ENCODE results near the gene TCEA3.

DNA sequence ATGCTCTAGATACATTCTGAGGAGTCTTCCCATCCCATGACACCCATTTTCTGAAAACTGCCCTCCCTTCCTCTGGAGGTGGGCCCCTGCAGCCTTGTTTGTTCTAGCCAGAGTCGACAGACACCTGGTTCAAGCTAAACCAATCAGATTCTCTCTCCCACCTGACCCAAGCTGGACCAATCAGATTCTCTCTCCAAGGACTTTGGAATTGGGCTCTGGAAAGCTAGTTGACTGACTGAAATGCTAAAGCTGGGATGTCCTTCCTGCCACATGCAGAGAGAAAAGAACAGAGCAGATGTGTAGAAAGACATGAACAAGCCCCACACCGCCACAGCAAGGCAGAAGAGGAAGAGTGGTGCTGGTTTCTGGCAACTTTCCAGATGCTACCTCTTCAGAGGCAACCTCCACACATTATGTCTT lies 34.8 kb upstream of the TCEA3 start:
- TF ChIP-seq POLR2A (IDR thresholded peaks at IDR 0.05), result no peak
- TF ChIP-seq, protein P1, sequence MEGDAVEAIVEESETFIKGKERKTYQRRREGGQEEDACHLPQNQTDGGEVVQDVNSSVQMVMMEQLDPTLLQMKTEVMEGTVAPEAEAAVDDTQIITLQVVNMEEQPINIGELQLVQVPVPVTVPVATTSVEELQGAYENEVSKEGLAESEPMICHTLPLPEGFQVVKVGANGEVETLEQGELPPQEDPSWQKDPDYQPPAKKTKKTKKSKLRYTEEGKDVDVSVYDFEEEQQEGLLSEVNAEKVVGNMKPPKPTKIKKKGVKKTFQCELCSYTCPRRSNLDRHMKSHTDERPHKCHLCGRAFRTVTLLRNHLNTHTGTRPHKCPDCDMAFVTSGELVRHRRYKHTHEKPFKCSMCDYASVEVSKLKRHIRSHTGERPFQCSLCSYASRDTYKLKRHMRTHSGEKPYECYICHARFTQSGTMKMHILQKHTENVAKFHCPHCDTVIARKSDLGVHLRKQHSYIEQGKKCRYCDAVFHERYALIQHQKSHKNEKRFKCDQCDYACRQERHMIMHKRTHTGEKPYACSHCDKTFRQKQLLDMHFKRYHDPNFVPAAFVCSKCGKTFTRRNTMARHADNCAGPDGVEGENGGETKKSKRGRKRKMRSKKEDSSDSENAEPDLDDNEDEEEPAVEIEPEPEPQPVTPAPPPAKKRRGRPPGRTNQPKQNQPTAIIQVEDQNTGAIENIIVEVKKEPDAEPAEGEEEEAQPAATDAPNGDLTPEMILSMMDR (IDR thresholded peaks at IDR 0.05), result no peak

All from gastroesophageal sphincter (tissue), 3 donors.